Effector memory CD8-positive, alpha-beta T cell (primary cell): Measurements from ENCODE around the gene HTR6.

Experiments
- ATAC-seq: fragments of 150-1000 bp; cut with Tn5 transposase; replicated peaks from 2 replicates; pipeline ENCODE4 v1.10.0; 2021; ENCODE audit warnings: mild to moderate bottlenecking, moderate library complexity
- DNase-seq, 3 experiments: peaks; one replicate each; pipeline ENCODE4 v3.0.0; 2021
- H3K27ac Mint-ChIP-seq, 2 donors: one replicate each; pipeline ENCODE4 v1.8.0; 2022; ENCODE audit warnings: mild to moderate bottlenecking in 2 of 2, mixed read lengths in 2 of 2, moderate library complexity in 2 of 2
- H3K27me3 Mint-ChIP-seq, 2 donors: one replicate each; pipeline ENCODE4 v1.8.0; 2022; ENCODE audit warnings: mixed read lengths in 2 of 2
- H3K36me3 Mint-ChIP-seq: one replicate; pipeline ENCODE4 v1.8.0; 2022; ENCODE audit warnings: mild to moderate bottlenecking, moderate library complexity, mixed read lengths; ENCODE audit not compliant: insufficient read depth
- H3K4me1 Mint-ChIP-seq, 2 donors: one replicate each; pipeline ENCODE4 v1.8.0; 2022; ENCODE audit warnings: low read depth in 2 of 2, mixed read lengths in 2 of 2
- H3K4me3 Mint-ChIP-seq, 2 donors: one replicate each; pipeline ENCODE4 v1.8.0; 2022; ENCODE audit warnings: mild to moderate bottlenecking in 2 of 2, mixed read lengths in 2 of 2, moderate library complexity in 2 of 2
- H3K9me3 Mint-ChIP-seq, 2 donors: one replicate each; pipeline ENCODE4 v1.8.0; 2022; ENCODE audit warnings: mixed read lengths in 2 of 2

HTR6 gene

GRCh38 chr1:19675797-19676196 is 11.1 kb downstream of the HTR6 start:
- DNase-seq = no peak
- H3K27ac Mint-ChIP-seq = no peak overlapping the region
- peaks cover 0 to 44% of the 10 kb centered on the region in 2 donors for H3K27me3 Mint-ChIP-seq
- H3K9me3 Mint-ChIP-seq = no peaks in the 10 kb centered on the region
- peaks cover 0 to 9% of the 10 kb centered on the region in 2 donors for H3K4me1 Mint-ChIP-seq
- H3K36me3 Mint-ChIP-seq = peaks cover 3% of the 10 kb centered on the region
- ATAC-seq = no peak
- H3K4me3 Mint-ChIP-seq = no peak overlapping the region

- DNase-seq (peak in 1 of 3 experiments; percentile 19), ATAC-seq (no peak)
- no peaks in the 10 kb centered on the region for H3K9me3 Mint-ChIP-seq
Observed at GRCh38 chr1:19676438-19676922, 11.8 kb downstream of the HTR6 start.

DNA sequence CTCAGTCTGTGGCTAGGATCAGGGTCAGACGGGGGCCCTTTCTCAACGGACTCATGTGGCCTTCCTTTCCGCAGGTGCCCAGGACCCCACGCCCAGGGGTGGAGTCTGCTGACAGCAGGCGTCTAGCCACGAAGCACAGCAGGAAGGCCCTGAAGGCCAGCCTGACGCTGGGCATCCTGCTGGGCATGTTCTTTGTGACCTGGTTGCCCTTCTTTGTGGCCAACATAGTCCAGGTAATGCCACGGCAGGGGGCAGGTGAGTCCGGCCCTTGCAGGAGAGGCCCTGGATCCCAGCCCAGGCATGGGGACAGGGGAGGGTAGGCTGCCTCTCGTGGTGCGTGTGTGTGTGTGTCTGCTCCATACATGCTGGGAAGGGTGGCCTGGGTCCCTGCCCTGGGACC is 13.8 kb downstream of the HTR6 start:
- no peak overlapping the region for H3K27ac Mint-ChIP-seq
- no peaks in the 10 kb centered on the region for H3K36me3 Mint-ChIP-seq
- H3K4me3 Mint-ChIP-seq = no peak overlapping the region
- DNase-seq (no peak), ATAC-seq (no peak)
- H3K4me1 Mint-ChIP-seq = peaks cover 0 to 9% of the 10 kb centered on the region in 2 donors
- H3K9me3 Mint-ChIP-seq = no peaks in the 10 kb centered on the region
- peaks cover 0 to 27% of the 10 kb centered on the region in 2 donors for H3K27me3 Mint-ChIP-seq

More at GRCh38 chr1:19676438-19676922, 11.8 kb downstream of the HTR6 start:
- H3K27me3 Mint-ChIP-seq = peaks cover 0 to 38% of the 10 kb centered on the region in 2 donors
- H3K4me3 Mint-ChIP-seq = no peak overlapping the region
- peaks cover 3% of the 10 kb centered on the region for H3K36me3 Mint-ChIP-seq
- H3K27ac Mint-ChIP-seq = no peak overlapping the region
- peaks cover 0 to 9% of the 10 kb centered on the region in 2 donors for H3K4me1 Mint-ChIP-seq

DNA sequence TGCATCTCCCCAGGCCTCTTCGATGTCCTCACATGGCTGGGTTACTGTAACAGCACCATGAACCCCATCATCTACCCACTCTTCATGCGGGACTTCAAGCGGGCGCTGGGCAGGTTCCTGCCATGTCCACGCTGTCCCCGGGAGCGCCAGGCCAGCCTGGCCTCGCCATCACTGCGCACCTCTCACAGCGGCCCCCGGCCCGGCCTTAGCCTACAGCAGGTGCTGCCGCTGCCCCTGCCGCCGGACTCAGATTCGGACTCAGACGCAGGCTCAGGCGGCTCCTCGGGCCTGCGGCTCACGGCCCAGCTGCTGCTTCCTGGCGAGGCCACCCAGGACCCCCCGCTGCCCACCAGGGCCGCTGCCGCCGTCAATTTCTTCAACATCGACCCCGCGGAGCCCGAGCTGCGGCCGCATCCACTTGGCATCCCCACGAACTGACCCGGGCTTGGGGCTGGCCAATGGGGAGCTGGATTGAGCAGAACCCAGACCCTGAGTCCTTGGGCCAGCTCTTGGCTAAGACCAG is 14.3 kb downstream of the HTR6 start:
- ATAC-seq (no peak), DNase-seq (no peak)
- H3K27ac Mint-ChIP-seq = no peak overlapping the region
- no peaks in the 10 kb centered on the region for H3K36me3 Mint-ChIP-seq
- peaks cover 0 to 27% of the 10 kb centered on the region in 2 donors for H3K27me3 Mint-ChIP-seq
- H3K9me3 Mint-ChIP-seq = no peaks in the 10 kb centered on the region
- peaks cover 0 to 9% of the 10 kb centered on the region in 2 donors for H3K4me1 Mint-ChIP-seq
- H3K4me3 Mint-ChIP-seq = no peak overlapping the region

DNA sequence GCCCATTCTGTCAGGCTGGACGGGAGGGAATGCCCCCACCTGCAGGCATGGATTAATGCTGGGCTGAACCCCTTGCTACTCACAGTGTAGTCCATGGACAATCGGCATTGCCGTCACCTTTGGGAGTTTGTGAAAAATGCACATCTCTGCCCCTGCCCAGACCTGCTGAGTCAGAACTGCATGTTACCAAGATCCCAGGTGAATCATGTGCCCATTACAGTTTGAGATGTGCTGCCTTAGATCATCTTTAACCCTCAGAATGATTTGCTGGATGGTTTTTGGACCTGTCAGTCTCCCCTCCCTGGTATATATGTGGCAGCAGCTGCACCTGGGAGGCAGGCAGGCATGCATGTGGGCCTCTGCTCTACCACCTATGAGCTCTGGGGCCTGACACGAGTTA is 15.0 kb downstream of the HTR6 start:
- no peak for DNase-seq
- peaks cover 0 to 21% of the 10 kb centered on the region in 2 donors for H3K27me3 Mint-ChIP-seq

DNA sequence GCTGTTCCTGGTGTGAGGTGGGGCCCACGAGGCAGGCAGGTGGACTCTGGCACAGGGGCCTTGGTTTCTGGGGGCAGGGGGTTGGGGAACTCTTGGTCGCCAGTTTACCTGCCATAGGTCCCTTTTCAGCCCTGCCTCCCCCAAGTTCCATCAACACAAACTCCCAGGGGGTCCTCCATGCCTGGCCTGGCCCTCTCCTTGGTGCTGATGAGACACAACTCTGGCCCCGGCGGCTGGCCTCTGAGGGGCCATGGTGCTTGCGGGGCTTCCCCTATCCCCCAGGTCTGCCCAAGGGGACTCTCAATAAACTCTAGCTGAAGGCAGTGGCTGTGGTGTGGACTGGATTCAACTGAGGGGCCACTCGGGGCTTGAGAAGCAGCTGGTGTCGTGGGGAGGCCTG is 16.0 kb downstream of the HTR6 start:
- H3K27me3 Mint-ChIP-seq = peaks cover 0 to 11% of the 10 kb centered on the region in 2 donors
- ATAC-seq (no peak), DNase-seq (no peak)
- no peak overlapping the region for H3K4me3 Mint-ChIP-seq
- no peaks in the 10 kb centered on the region for H3K36me3 Mint-ChIP-seq
- H3K27ac Mint-ChIP-seq = no peak overlapping the region
- peaks cover 0 to 9% of the 10 kb centered on the region in 2 donors for H3K4me1 Mint-ChIP-seq
- H3K9me3 Mint-ChIP-seq = no peaks in the 10 kb centered on the region

More for the DNA sequence above, 15.0 kb downstream of the HTR6 start:
- H3K27ac Mint-ChIP-seq = no peak overlapping the region
- H3K4me1 Mint-ChIP-seq = peaks cover 0 to 9% of the 10 kb centered on the region in 2 donors
- H3K36me3 Mint-ChIP-seq = no peaks in the 10 kb centered on the region
- no peaks in the 10 kb centered on the region for H3K9me3 Mint-ChIP-seq
- H3K4me3 Mint-ChIP-seq = no peak overlapping the region
- no peak for ATAC-seq

DNA sequence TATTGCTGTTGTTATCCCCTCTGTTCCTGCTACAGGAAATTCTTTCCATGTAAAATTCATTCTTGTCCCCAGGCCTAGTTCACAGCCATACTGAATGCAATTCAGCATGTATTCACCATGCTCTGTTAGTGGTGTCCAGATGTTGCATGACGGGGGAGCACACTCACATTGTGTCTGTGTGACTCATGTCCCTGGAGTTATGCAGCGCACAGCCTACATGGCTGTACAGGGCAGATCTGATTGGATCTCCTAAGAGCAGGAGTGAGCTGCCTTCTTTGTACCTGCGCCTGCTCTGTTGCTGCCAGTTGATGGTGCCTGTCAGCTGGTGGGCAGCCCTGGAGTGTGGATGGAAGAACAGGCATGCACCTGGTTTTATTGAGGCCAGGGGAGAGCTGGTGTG is 17.6 kb downstream of the HTR6 start:
- no peaks in the 10 kb centered on the region for H3K27me3 Mint-ChIP-seq
- no peaks in the 10 kb centered on the region for H3K9me3 Mint-ChIP-seq
- no peak overlapping the region for H3K27ac Mint-ChIP-seq
- peaks cover 8% of the 10 kb centered on the region for H3K36me3 Mint-ChIP-seq
- peaks cover 0 to 2% of the 10 kb centered on the region in 2 donors for H3K4me1 Mint-ChIP-seq
- ATAC-seq (no peak), DNase-seq (no peak)
- no peak overlapping the region for H3K4me3 Mint-ChIP-seq

- Mint-ChIP-seq H3K36me3 (peaks cover 10% of the 10 kb centered on the region), H3K27ac (no peak overlapping the region), H3K27me3 (no peaks in the 10 kb centered on the region), H3K4me3 (no peak overlapping the region), H3K9me3 (no peaks in the 10 kb centered on the region), H3K4me1 (peaks cover 5 to 6% of the 10 kb centered on the region in 2 donors)
- ATAC-seq (no peak), DNase-seq (no peak)
Observed at GRCh38 chr1:19682901-19683300, 18.2 kb downstream of the HTR6 start.

- DNase-seq (no peak), ATAC-seq (no peak)
- Mint-ChIP-seq H3K27ac (no peak overlapping the region), H3K36me3 (peaks cover 12% of the 10 kb centered on the region), H3K27me3 (no peaks in the 10 kb centered on the region), H3K4me1 (peaks cover 9 to 10% of the 10 kb centered on the region in 2 donors), H3K9me3 (no peaks in the 10 kb centered on the region), H3K4me3 (no peak overlapping the region)
Observed at GRCh38 chr1:19683351-19683750, 18.7 kb downstream of the HTR6 start.

DNA sequence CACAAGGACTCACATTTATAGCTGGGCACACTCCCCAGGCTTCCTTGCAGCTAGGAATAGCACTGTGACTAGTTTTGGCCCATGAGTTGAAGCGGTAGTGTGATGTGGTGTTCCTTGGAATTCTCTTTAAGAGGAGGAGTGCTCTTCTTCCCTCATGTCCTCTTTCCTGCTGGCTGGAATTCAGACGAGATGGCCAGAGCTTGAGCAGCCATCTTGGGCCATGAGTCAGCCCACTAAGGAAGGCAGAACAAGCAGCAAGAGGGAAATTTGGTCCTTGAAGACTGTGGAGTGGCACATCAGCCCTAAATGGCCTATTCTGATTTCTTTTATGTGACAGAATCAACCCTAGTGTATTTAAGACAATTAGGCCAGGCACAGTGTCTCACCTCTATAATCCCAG is 20.0 kb downstream of the HTR6 start:
- ATAC-seq (no peak), DNase-seq (no peak)
- peaks cover 12% of the 10 kb centered on the region for H3K36me3 Mint-ChIP-seq
- H3K4me1 Mint-ChIP-seq = peaks cover 20 to 24% of the 10 kb centered on the region in 2 donors
- no peaks in the 10 kb centered on the region for H3K27me3 Mint-ChIP-seq
- no peak overlapping the region for H3K27ac Mint-ChIP-seq
- H3K9me3 Mint-ChIP-seq = no peaks in the 10 kb centered on the region
- H3K4me3 Mint-ChIP-seq = no peak overlapping the region

- peak overlapping the region in 1 of 2 donors; percentile 85 for H3K27ac Mint-ChIP-seq
- H3K27me3 Mint-ChIP-seq = no peaks in the 10 kb centered on the region
- no peaks in the 10 kb centered on the region for H3K9me3 Mint-ChIP-seq
- no peak overlapping the region for H3K4me3 Mint-ChIP-seq
- peaks cover 28 to 29% of the 10 kb centered on the region in 2 donors for H3K4me1 Mint-ChIP-seq
- H3K36me3 Mint-ChIP-seq = peaks cover 16% of the 10 kb centered on the region
- no peak for ATAC-seq
- no peak for DNase-seq
Observed at GRCh38 chr1:19685994-19686393, 21.3 kb downstream of the HTR6 start.

- ATAC-seq (no peak), DNase-seq (no peak)
- Mint-ChIP-seq H3K9me3 (no peaks in the 10 kb centered on the region), H3K36me3 (peaks cover 18% of the 10 kb centered on the region), H3K27ac (peak overlapping the region; percentile 85 to 94), H3K4me1 (peaks cover 28 to 29% of the 10 kb centered on the region in 2 donors), H3K4me3 (peak overlapping the region; percentile 25 to 51), H3K27me3 (no peaks in the 10 kb centered on the region)
Observed at GRCh38 chr1:19687414-19687813, 22.7 kb downstream of the HTR6 start.

- Mint-ChIP-seq H3K4me3 (peak overlapping the region; percentile 51 to 55), H3K9me3 (no peaks in the 10 kb centered on the region), H3K27me3 (no peaks in the 10 kb centered on the region), H3K4me1 (peaks cover 28 to 29% of the 10 kb centered on the region in 2 donors), H3K36me3 (peaks cover 18% of the 10 kb centered on the region), H3K27ac (peak overlapping the region; percentile 85 to 94)
- ATAC-seq (peak; percentile 90), DNase-seq (peak; percentile 35 to 69 (median 40))
Observed at GRCh38 chr1:19688041-19688842, 23.6 kb downstream of the HTR6 start.
